ENCODE measurements around the gene KIF26B.
"Not testable (repeated sequence)": the region's sequence is repeated elsewhere in the genome, so short reads cannot be mapped to it uniquely, and the experiment has no call there.

KIF26B gene

GRCh38 chr1:245717611-245718010, 562.8 kb downstream of the KIF26B start:
- DNase-seq, result no peak

GRCh38 chr1:245718123-245718522, 563.3 kb downstream of the KIF26B start:
- DNase-seq, result no peak

- no peak for DNase-seq
Measured at GRCh38 chr1:245718951-245719350, 564.2 kb downstream of the KIF26B start.

- DNase-seq, result no peak
Measured at GRCh38 chr1:245721488-245721887, 566.7 kb downstream of the KIF26B start.

GRCh38 chr1:245728035-245728434, 573.2 kb downstream of the KIF26B start:
- not testable (repeated sequence) for DNase-seq

- no peak for DNase-seq
Measured at GRCh38 chr1:245730801-245731200, 576.0 kb downstream of the KIF26B start.

- DNase-seq, result not testable (repeated sequence)
Measured at GRCh38 chr1:245740336-245740735, 585.6 kb downstream of the KIF26B start.

GRCh38 chr1:245742896-245743295, 588.1 kb downstream of the KIF26B start:
- DNase-seq, result no peak

GRCh38 chr1:245748240-245748639, 593.5 kb downstream of the KIF26B start:
- no peak for DNase-seq

GRCh38 chr1:245748646-245749045, 593.9 kb downstream of the KIF26B start:
- DNase-seq, result no peak

- DNase-seq, result no peak
Measured at GRCh38 chr1:245749053-245749452, 594.3 kb downstream of the KIF26B start.

- no peak for DNase-seq
Measured at GRCh38 chr1:245750261-245750660, 595.5 kb downstream of the KIF26B start.

GRCh38 chr1:245751116-245751515, 596.3 kb downstream of the KIF26B start:
- no peak for DNase-seq

GRCh38 chr1:245751726-245752470, 597.1 kb downstream of the KIF26B start:
- no peak for DNase-seq

GRCh38 chr1:245752561-245752960, 597.8 kb downstream of the KIF26B start:
- no peak for DNase-seq

GRCh38 chr1:245753807-245754206, 599.0 kb downstream of the KIF26B start:
- DNase-seq, result no peak

GRCh38 chr1:245754463-245754961, 599.7 kb downstream of the KIF26B start:
- DNase-seq, result no peak
